Measurements from ENCODE around the gene NUPR1. TPM values are rescaled to one million over a fixed set of nuclear protein-coding genes. Genes with fewer than 3 reads are reported as not detected.
"Not testable (repeated sequence)": the region's sequence is repeated elsewhere in the genome, so short reads cannot be mapped to it uniquely, and the experiment has no call there.

NUPR1 gene
- total RNA-seq, 4 donors from 2014 or later, result 20.2 to 56.4 (median 40.1) TPM

- TF ChIP-seq CTCF (IDR thresholded peaks at IDR 0.05), result no peak
- DNase-seq (ENCODE audit: low spot score) (no peak), ATAC-seq (ENCODE audit: low FRiP score) (no peak)
These were observed 47.4 kb downstream of the NUPR1 start for GRCh38 chr16:28491230-28491969.

GRCh38 chr16:28486266-28486665, 52.5 kb downstream of the NUPR1 start:
- DNase-seq (ENCODE audit: low spot score) (no peak), ATAC-seq (ENCODE audit: low FRiP score) (no peak)
- no peak for TF ChIP-seq CTCF (IDR thresholded peaks at IDR 0.05)

GRCh38 chr16:28483361-28483760, 55.4 kb downstream of the NUPR1 start:
- DNase-seq (ENCODE audit: low spot score); ATAC-seq (ENCODE audit: low FRiP score): not testable (repeated sequence)

Other genes with a start within 250 kb of the NUPR1 start
- under 1 TPM in 3 of 4 donors, not detected in 1; 0.09 to 0.38 (median 0.12) TPM for gene SBK1, start 246.4 kb downstream of the NUPR1 start, total RNA-seq
- gene NPIPB6, start 175.5 kb downstream of the NUPR1 start, total RNA-seq, result 1 to 10 TPM in 3 of 4 donors, not detected in 1; 2.7 to 3.1 (median 3.1) TPM
- 100 to 1,000 TPM; 135 to 173 (median 155) TPM for gene EIF3CL, start 135.1 kb downstream of the NUPR1 start, total RNA-seq
- not detected for gene NPIPB7, start 66.6 kb downstream of the NUPR1 start, total RNA-seq
- 10 to 100 TPM; 20.1 to 28.9 (median 24.9) TPM for gene CLN3, start 46.9 kb downstream of the NUPR1 start, total RNA-seq
- 10 to 100 TPM in 2 of 4 donors, 1 to 10 TPM in 2; 1.5 to 15.6 (median 7.6) TPM for gene APOBR, start 44.3 kb downstream of the NUPR1 start, total RNA-seq
- gene IL27, start 32.1 kb downstream of the NUPR1 start, total RNA-seq, result under 1 TPM in 1 of 4 donors, not detected in 3; 0.48 TPM
- gene SGF29, start 14.9 kb upstream of the NUPR1 start, total RNA-seq, result 10 to 100 TPM; 18.0 to 22.6 (median 19.1) TPM
- gene SULT1A2, start 58.1 kb upstream of the NUPR1 start, total RNA-seq, result 1 to 10 TPM in 3 of 4 donors, under 1 TPM in 1; 0.79 to 5.0 (median 2.4) TPM
- 10 to 100 TPM; 44.1 to 80.8 (median 56.7) TPM for gene SULT1A1, start 71.1 kb upstream of the NUPR1 start, total RNA-seq
- not detected for gene NPIPB8, start 99.1 kb upstream of the NUPR1 start, total RNA-seq
- gene EIF3C, start 172.5 kb upstream of the NUPR1 start, total RNA-seq, result 100 to 1,000 TPM; 125 to 198 (median 183) TPM
- gene NPIPB9, start 212.8 kb upstream of the NUPR1 start, total RNA-seq, result 10 to 100 TPM in 2 of 4 donors, 1 to 10 TPM in 2; 3.2 to 18.4 (median 7.3) TPM

Measured in omental fat pad (tissue), 4 donors.